Panc1 (cell line): Measurements from ENCODE around the gene C1QL1. TPM values are rescaled to one million over a fixed set of nuclear protein-coding genes. Genes with fewer than 3 reads are reported as not detected.

ENCODE experiments used
- ATAC-seq: fragments of 200-7000 bp; cut with Tn5 transposase; 2 replicates; pipeline ENCODE4 v1.9.1; 2020; ENCODE audit warnings: mild to moderate bottlenecking, moderate library complexity
- BruUV-seq: library from RNA; stranded (reverse); fragments of 400-500 nt; replicated peaks from 2 replicates; lab custom pipeline; 2021; lab: Mats Ljungman, UMichigan
- CTCF ChIA-PET: fragments of 300-600 bp; sonication (Branson Sonifier 250); formaldehyde crosslinking; loops from one replicate; lab custom pipeline; 2022; ENCODE audit warnings: antibody characterized with exemption; lab: Charles Lee
- POLR2A ChIA-PET: fragments of 300-600 bp; sonication (Branson Sonifier 250); formaldehyde crosslinking; loops from one replicate; lab custom pipeline; 2022; ENCODE audit warnings: antibody characterized with exemption; lab: Charles Lee
- DNase-seq: peaks from one replicate; pipeline ENCODE4 v3.0.0-alpha.2; 2010; ENCODE audit warnings: low read depth, low spot score
- H3K27ac ChIP-seq: 2 replicates; pipeline ENCODE4 v1.5.1; 2011; ENCODE audit warnings: mild to moderate bottlenecking, low read length, inconsistent platforms
- H3K27me3 ChIP-seq: fragments of 200-500 bp; sonication (Bioruptor generic); 2 replicates; pipeline ENCODE4 v1.6.0; 2014; ENCODE audit warnings: low read length, inconsistent platforms; ENCODE audit not compliant: control insufficient read depth, insufficient read depth
- H3K36me3 ChIP-seq: fragments of 200-500 bp; sonication (Bioruptor generic); 2 replicates; pipeline ENCODE4 v1.5.1; 2014; ENCODE audit warnings: inconsistent platforms, mild to moderate bottlenecking, low read length, moderate library complexity; ENCODE audit not compliant: control insufficient read depth, insufficient read depth
- H3K4me1 ChIP-seq: 2 replicates; pipeline ENCODE4 v1.5.1; 2011; ENCODE audit warnings: inconsistent platforms, mild to moderate bottlenecking, low read length, moderate library complexity; ENCODE audit not compliant: control insufficient read depth, insufficient read depth
- H3K4me3 ChIP-seq, 2 experiments: 2 replicates each; pipeline ENCODE4 v1.5.1; 2011 to 2012; ENCODE audit warnings: low read depth in 2 of 2, low read length in 2 of 2, mild to moderate bottlenecking in 2 of 2, inconsistent platforms in 1 of 2, moderate library complexity in 1 of 2
- H3K9me3 ChIP-seq: fragments of 200-500 bp; sonication (Bioruptor generic); 2 replicates; pipeline ENCODE4 v1.5.1; 2014; ENCODE audit warnings: low read depth, mild to moderate bottlenecking, inconsistent platforms, low read length, moderate library complexity; ENCODE audit not compliant: control insufficient read depth, insufficient read depth
- SIN3A ChIP-seq: IDR thresholded peaks from 2 replicates; pipeline ENCODE4 v1.6.1; 2012; ENCODE audit warnings: low read depth, mild to moderate bottlenecking, low read length, moderate library complexity, borderline replicate concordance; ENCODE audit not compliant: insufficient read depth
- in situ Hi-C: cut with HindIII; loops from 2 replicates; pipeline ENCODE4 v1.10.0; 2016; ENCODE audit warnings: low sequenced_read_pairs, low pct_unique_long_range_greater_than_20kb
- intact Hi-C: fragments of 100-400 bp; cut with micrococcal nuclease; formaldehyde crosslinking; loops from one replicate; pipeline ENCODE4 v1.10.0; 2022; ENCODE audit not compliant: unreplicated experiment
- microRNA-seq: library from miRNA; unstranded; fragments of <30 nt; microRNA quantifications from one replicate; pipeline ENCODE4 v1.1.0, GENCODE V29; 2020; ENCODE audit not compliant: unreplicated experiment
- total RNA-seq: library from RNA; stranded (reverse); gene quantifications from one replicate; pipeline ENCODE4 v1.2.1, GENCODE V29; 2021; ENCODE audit not compliant: unreplicated experiment
- TF ChIP-seq, protein P1 (sequence below), 2 experiments: IDR thresholded peaks; 2 replicates each; pipeline ENCODE4 v1.6.1; 2011 to 2012; ENCODE audit warnings: low read depth in 2 of 2, control low read depth in 1 of 2, low read length in 1 of 2, mild to moderate bottlenecking in 1 of 2, moderate library complexity in 1 of 2; ENCODE audit not compliant: insufficient read depth in 1 of 2

The C1QL1 gene
- total RNA-seq, 1 experiment from 2014 or later = 9.5 TPM

DNA sequence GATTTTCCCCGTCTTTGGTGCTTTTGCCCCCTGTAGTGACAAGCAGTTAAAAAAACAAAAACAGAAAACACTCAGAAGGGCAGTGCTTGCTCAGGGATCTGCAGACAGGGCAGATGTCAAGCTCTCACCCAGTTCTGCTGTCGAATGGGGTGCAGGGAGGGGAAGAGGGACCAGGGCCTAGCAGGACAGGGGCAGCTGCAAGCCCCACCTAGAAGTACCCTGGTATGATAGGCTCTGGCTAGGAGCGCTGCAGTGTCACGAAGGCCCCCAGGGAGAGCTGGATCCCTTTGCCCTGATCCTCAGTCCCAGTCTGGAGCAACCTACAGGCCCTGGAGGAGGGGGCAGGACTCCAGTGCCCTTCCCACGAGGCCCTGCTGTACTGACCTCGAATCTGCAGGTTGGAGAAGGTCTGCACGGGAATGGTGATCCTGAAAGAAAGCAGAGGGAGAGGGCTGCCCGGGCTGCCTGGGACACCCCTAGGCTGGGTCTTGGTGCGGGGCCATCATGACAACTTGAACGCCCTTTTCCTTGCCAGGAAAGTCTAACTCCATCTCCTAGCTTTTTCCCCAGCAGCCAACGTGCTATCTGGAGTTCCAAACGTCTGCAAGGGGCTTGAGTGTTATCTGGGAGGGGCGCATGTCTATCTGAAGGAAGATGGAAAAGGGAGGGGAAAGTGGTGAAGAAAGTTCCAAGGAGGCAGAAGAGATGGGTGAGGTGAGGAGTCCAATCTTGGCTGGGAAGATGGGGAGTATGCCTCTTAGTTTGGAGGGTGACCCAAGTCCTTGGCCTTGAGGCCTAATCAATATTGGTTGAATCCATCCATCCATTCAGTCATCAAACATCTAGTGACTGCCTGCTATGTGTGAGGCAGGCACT, 57.6 kb downstream of the C1QL1 start:
- no peak overlapping the region for H3K4me3 ChIP-seq
- POLR2A ChIA-PET = interaction anchor here (0.7 kb wide), 1 partner anchor 155 kb away, joined by 4 read pairs; no protein-coding TSS in a partner anchor
- CTCF ChIA-PET = interaction anchor here (0.6 to 1.0 kb wide), 3 partner anchors 17 to 58 kb away, joined by 3 to 6 read pairs (median 3); partner anchors contain the start of gene C1QL1
- H3K36me3 ChIP-seq = no peaks in the 10 kb centered on the region
- H3K4me1 ChIP-seq = no peaks in the 10 kb centered on the region
- no peaks in the 10 kb centered on the region for H3K9me3 ChIP-seq
- no peak for ATAC-seq
- TF ChIP-seq, protein P1, sequence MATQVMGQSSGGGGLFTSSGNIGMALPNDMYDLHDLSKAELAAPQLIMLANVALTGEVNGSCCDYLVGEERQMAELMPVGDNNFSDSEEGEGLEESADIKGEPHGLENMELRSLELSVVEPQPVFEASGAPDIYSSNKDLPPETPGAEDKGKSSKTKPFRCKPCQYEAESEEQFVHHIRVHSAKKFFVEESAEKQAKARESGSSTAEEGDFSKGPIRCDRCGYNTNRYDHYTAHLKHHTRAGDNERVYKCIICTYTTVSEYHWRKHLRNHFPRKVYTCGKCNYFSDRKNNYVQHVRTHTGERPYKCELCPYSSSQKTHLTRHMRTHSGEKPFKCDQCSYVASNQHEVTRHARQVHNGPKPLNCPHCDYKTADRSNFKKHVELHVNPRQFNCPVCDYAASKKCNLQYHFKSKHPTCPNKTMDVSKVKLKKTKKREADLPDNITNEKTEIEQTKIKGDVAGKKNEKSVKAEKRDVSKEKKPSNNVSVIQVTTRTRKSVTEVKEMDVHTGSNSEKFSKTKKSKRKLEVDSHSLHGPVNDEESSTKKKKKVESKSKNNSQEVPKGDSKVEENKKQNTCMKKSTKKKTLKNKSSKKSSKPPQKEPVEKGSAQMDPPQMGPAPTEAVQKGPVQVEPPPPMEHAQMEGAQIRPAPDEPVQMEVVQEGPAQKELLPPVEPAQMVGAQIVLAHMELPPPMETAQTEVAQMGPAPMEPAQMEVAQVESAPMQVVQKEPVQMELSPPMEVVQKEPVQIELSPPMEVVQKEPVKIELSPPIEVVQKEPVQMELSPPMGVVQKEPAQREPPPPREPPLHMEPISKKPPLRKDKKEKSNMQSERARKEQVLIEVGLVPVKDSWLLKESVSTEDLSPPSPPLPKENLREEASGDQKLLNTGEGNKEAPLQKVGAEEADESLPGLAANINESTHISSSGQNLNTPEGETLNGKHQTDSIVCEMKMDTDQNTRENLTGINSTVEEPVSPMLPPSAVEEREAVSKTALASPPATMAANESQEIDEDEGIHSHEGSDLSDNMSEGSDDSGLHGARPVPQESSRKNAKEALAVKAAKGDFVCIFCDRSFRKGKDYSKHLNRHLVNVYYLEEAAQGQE (IDR thresholded peaks at IDR 0.05; ENCODE audit: insufficient read depth in 1 of 2, low read depth in 2 of 2, low read length in 1 of 2) = no peak
- no peak for TF ChIP-seq SIN3A
- H3K27ac ChIP-seq = no peak overlapping the region
- no TSS peak for BruUV-seq
- DNase-seq = no peak
- intact Hi-C loops (no loop called here), in situ Hi-C loops (no loop called here)
- no peaks in the 10 kb centered on the region for H3K27me3 ChIP-seq

Small RNA genes lying within 50 kb of the gene (microRNA-seq; reads per million reads assigned to microRNA genes)
- gene MIR6783 = 2.2 reads per million

Other genes starting within 250 kb of the C1QL1 start
- gene ADAM11, start 209.3 kb downstream of the C1QL1 start, total RNA-seq = 3.5 TPM
- 89.4 TPM for gene GJC1, start 138.0 kb downstream of the C1QL1 start, total RNA-seq
- not detected for gene HIGD1B, start 120.4 kb downstream of the C1QL1 start, total RNA-seq
- 98.0 TPM for gene EFTUD2, start 68.9 kb downstream of the C1QL1 start, total RNA-seq
- not detected for gene GFAP, start 52.8 kb downstream of the C1QL1 start, total RNA-seq
- 31.3 TPM for gene KIF18B, start 20.5 kb downstream of the C1QL1 start, total RNA-seq
- gene DCAKD, start 83.3 kb upstream of the C1QL1 start, total RNA-seq = 24.3 TPM
- gene NMT1, start 93.0 kb upstream of the C1QL1 start, total RNA-seq = 105 TPM
- 125 TPM for gene PLCD3, start 164.2 kb upstream of the C1QL1 start, total RNA-seq
- 7.7 TPM for gene ACBD4, start 167.4 kb upstream of the C1QL1 start, total RNA-seq
- 59.1 TPM for gene HEXIM1, start 180.2 kb upstream of the C1QL1 start, total RNA-seq
- 4.5 TPM for gene HEXIM2, start 193.6 kb upstream of the C1QL1 start, total RNA-seq